Spleen (tissue), 11 donors: ENCODE measurements around the gene PHTF1. TPM values are rescaled to one million over a fixed set of nuclear protein-coding genes. Genes with fewer than 3 reads are reported as not detected.

Experiments used
- DNase-seq: peaks from one replicate; pipeline ENCODE4 v3.0.0-alpha.2; 2020
- H3K27ac ChIP-seq, 8 donors: fragments of 200-600 bp; sonication (generic) in 7 of 8; 1 replicate in 4 of 8; 2 replicates in 4 of 8; pipeline versions ENCODE4 v1.5.0 to v1.8.0; 2016 to 2021; ENCODE audit warnings: inconsistent platforms in 4 of 8, mild to moderate bottlenecking in 4 of 8, moderate library complexity in 1 of 8
- H3K27me3 ChIP-seq, 7 donors: fragments of 200-600 bp; sonication (generic) in 6 of 7; replicated peaks in 1 of 7; 1 replicate in 4 of 7; 2 replicates in 3 of 7; pipeline versions ENCODE4 v1.5.0 to v1.8.0; 2016 to 2021; ENCODE audit warnings: inconsistent platforms in 3 of 7, mild to moderate bottlenecking in 1 of 7
- H3K36me3 ChIP-seq, 6 donors: fragments of 200-600 bp; sonication (generic) in 5 of 6; 1 replicate in 4 of 6; 2 replicates in 2 of 6; pipeline versions ENCODE4 v1.5.0 to v1.8.0; 2016 to 2021; ENCODE audit warnings: inconsistent platforms in 2 of 6
- H3K4me1 ChIP-seq, 6 donors: fragments of 200-600 bp; sonication (generic) in 5 of 6; 1 replicate in 3 of 6; 2 replicates in 3 of 6; pipeline versions ENCODE4 v1.5.0 to v1.8.0; 2016 to 2021; ENCODE audit warnings: inconsistent platforms in 3 of 6
- H3K4me3 ChIP-seq, 8 donors: fragments of 200-600 bp; sonication (generic) in 7 of 8; 1 replicate in 4 of 8; 2 replicates in 4 of 8; pipeline versions ENCODE4 v1.5.0 to v1.8.0; 2016 to 2021; ENCODE audit warnings: inconsistent platforms in 4 of 8, mild to moderate bottlenecking in 4 of 8, moderate library complexity in 2 of 8
- H3K9me3 ChIP-seq, 8 donors: fragments of 200-600 bp; sonication (generic) in 7 of 8; 1 replicate in 4 of 8; 2 replicates in 4 of 8; pipeline versions ENCODE4 v1.5.0 to v1.8.0; 2016 to 2021; ENCODE audit warnings: inconsistent platforms in 4 of 8
- CTCF ChIP-seq, 11 experiments: fragments of 200-600 bp in 7 of 11; fragments of 450-650 bp in 4 of 11; sonication (generic) in 4 of 11; IDR thresholded peaks in 8 of 11; conservative IDR thresholded peaks in 3 of 11; 1 replicate in 7 of 11; 2 replicates in 4 of 11; pipeline versions ENCODE4 v1.4.0 to v1.8.0; 2016 to 2021; ENCODE audit warnings: antibody characterized with exemption in 11 of 11, inconsistent platforms in 4 of 11, mild to moderate bottlenecking in 1 of 11
- POLR2A ChIP-seq, 3 donors: fragments of 450-650 bp; IDR thresholded peaks; one replicate each; pipeline ENCODE4 v1.5.1; 2017; ENCODE audit warnings: antibody characterized with exemption in 3 of 3, mild to moderate bottlenecking in 1 of 3
- POLR2AphosphoS5 ChIP-seq, 3 donors: sonication (generic); formaldehyde crosslinking; IDR thresholded peaks; one replicate each; pipeline ENCODE4 v1.5.1; 2017; ENCODE audit warnings: antibody characterized with exemption in 3 of 3
- WGBS, 5 donors: extraction: QIAGEN DNeasy Blood & Tissue Kit in 3 of 5; methylation state at CpG; one replicate each; pipeline versions ENCODE4 v1.1.5 to v1.1.7; 2013 to 2018; 5-methylcytosine and 5-hydroxymethylcytosine counted together
- intact Hi-C: fragments of 100-400 bp; cut with DNase I; formaldehyde crosslinking; loops from one replicate; pipeline ENCODE4 v1.15.0; 2023; ENCODE audit warnings: low total_unique reads
- polyA plus RNA-seq, 3 donors: library from polyadenylated mRNA; stranded (reverse); fragments of 200-250 nt; gene quantifications; one replicate each; pipeline ENCODE4 v1.2.1, GENCODE V29; 2013
- total RNA-seq, 7 donors: library from RNA; depleted of rRNA in 3 of 7; stranded (reverse); fragments of >200 nt in 3 of 7; fragmentation: NEBNext Ultra II Directional in 4 of 7; extraction: Animal tissue kit (Norgen Biotek cat#: 25700) in 4 of 7; gene quantifications; one replicate each; pipeline versions ENCODE4 v1.1.0 to v1.2.1, GENCODE V29; 2016 to 2021
- donor health status: healthy with polysubstance abuse.
- donor health status: DM: no; HTN: no; CAD: no; lungs with moderate emphysema.
- donor health status: DM: no; HTN: no; CAD: no.
- donor health status: Bipolar disorder and iron deficiency.
- donor health status: healthy.
- donor health status: DM: no; HTN: no; CAD: no.
- donor health status: DM: yes; HTN: yes; CAD: no.

PHTF1 gene
- total and polyA plus RNA-seq, 10 donors = 5.6 to 47.6 (median 20.3) TPM

- Histone ChIP-seq H3K4me1 (no peaks in the 10 kb centered on the region), H3K9me3 (no peaks in the 10 kb centered on the region), H3K36me3 (peaks cover 0 to 7% (median 0%) of the 10 kb centered on the region in 6 donors), H3K27me3 (no peaks in the 10 kb centered on the region), H3K27ac (no peak overlapping the region), H3K4me3 (no peak overlapping the region)
- TF ChIP-seq POLR2A (IDR thresholded peaks at IDR 0.05) (no peak), POLR2AphosphoS5 (IDR thresholded peaks at IDR 0.05) (no peak), CTCF (IDR thresholded peaks at IDR 0.05 in 8 of 11, conservative IDR thresholded peaks at IDR 0.05 in 3 of 11) (no peak)
- intact Hi-C loops = no loop called here
- 91 to 96% (median 95%) methylated on average over 5 of the region's 5 CpGs for WGBS, 5 donors
- DNase-seq = no peak
Observed at GRCh38 chr1:113653741-113654140, 105.5 kb downstream of the PHTF1 start.

GRCh38 chr1:113652771-113653170, 106.5 kb downstream of the PHTF1 start:
- Histone ChIP-seq H3K4me1 (no peaks in the 10 kb centered on the region), H3K36me3 (peaks cover 0 to 7% (median 0%) of the 10 kb centered on the region in 6 donors), H3K27me3 (no peaks in the 10 kb centered on the region), H3K9me3 (no peaks in the 10 kb centered on the region), H3K4me3 (no peak overlapping the region), H3K27ac (no peak overlapping the region)
- intact Hi-C loops = no loop called here
- no peak for DNase-seq
- TF ChIP-seq POLR2A (IDR thresholded peaks at IDR 0.05) (no peak), POLR2AphosphoS5 (IDR thresholded peaks at IDR 0.05) (no peak)

GRCh38 chr1:113648478-113648877, 110.8 kb downstream of the PHTF1 start:
- Histone ChIP-seq H3K27me3 (no peaks in the 10 kb centered on the region), H3K4me1 (no peaks in the 10 kb centered on the region), H3K9me3 (no peaks in the 10 kb centered on the region), H3K27ac (no peak overlapping the region), H3K36me3 (peaks cover 0 to 9% (median 0%) of the 10 kb centered on the region in 6 donors), H3K4me3 (no peak overlapping the region)
- DNase-seq = no peak
- intact Hi-C loops = no loop called here
- no peak for TF ChIP-seq POLR2A (IDR thresholded peaks at IDR 0.05)
- no peak for TF ChIP-seq POLR2AphosphoS5 (IDR thresholded peaks at IDR 0.05)
- no peak for TF ChIP-seq CTCF (IDR thresholded peaks at IDR 0.05 in 8 of 11, conservative IDR thresholded peaks at IDR 0.05 in 3 of 11)

GRCh38 chr1:113647164-113647563, 112.1 kb downstream of the PHTF1 start:
- peaks cover 0 to 9% (median under 1%) of the 10 kb centered on the region in 6 donors for H3K36me3 ChIP-seq
- intact Hi-C loops = no loop called here

More at GRCh38 chr1:113647164-113647563, 112.1 kb downstream of the PHTF1 start:
- no peak for TF ChIP-seq POLR2A (IDR thresholded peaks at IDR 0.05)
- TF ChIP-seq POLR2AphosphoS5 (IDR thresholded peaks at IDR 0.05) = no peak
- TF ChIP-seq CTCF (IDR thresholded peaks at IDR 0.05 in 8 of 11, conservative IDR thresholded peaks at IDR 0.05 in 3 of 11) = no peak
- H3K9me3 ChIP-seq = no peaks in the 10 kb centered on the region
- no peak overlapping the region for H3K4me3 ChIP-seq
- no peaks in the 10 kb centered on the region for H3K27me3 ChIP-seq
- no peak overlapping the region for H3K27ac ChIP-seq
- no peaks in the 10 kb centered on the region for H3K4me1 ChIP-seq
- WGBS, 5 donors = 94 to 100% (median 97%) methylated on average over 1 of the region's 1 CpG
- DNase-seq = no peak

Other genes with a start within 250 kb of the PHTF1 start
- gene RSBN1, start 53.0 kb upstream of the PHTF1 start, total RNA-seq = 10 to 100 TPM; 24.2 to 34.0 (median 29.1) TPM
- gene RSBN1, start 53.0 kb upstream of the PHTF1 start, polyA plus RNA-seq = 1 to 10 TPM; 5.4 to 7.0 (median 6.0) TPM
- 10 to 100 TPM; 22.2 to 42.9 (median 29.3) TPM for gene PTPN22, start 112.2 kb upstream of the PHTF1 start, total RNA-seq
- 10 to 100 TPM; 10.4 to 25.3 (median 14.3) TPM for gene PTPN22, start 112.2 kb upstream of the PHTF1 start, polyA plus RNA-seq
- 1 to 10 TPM; 1.5 to 7.1 (median 2.2) TPM for gene BCL2L15, start 128.1 kb upstream of the PHTF1 start, total RNA-seq
- gene BCL2L15, start 128.1 kb upstream of the PHTF1 start, polyA plus RNA-seq = under 1 TPM; 0.64 to 0.83 (median 0.67) TPM
- gene AP4B1, start 145.3 kb upstream of the PHTF1 start, total RNA-seq = 10 to 100 TPM; 23.9 to 58.0 (median 33.1) TPM
- gene AP4B1, start 145.3 kb upstream of the PHTF1 start, polyA plus RNA-seq = 10 to 100 TPM; 24.9 to 52.3 (median 27.5) TPM
- 10 to 100 TPM in 1 of 7 donors, 1 to 10 TPM in 6; 6.7 to 10.5 (median 8.0) TPM for gene DCLRE1B, start 145.8 kb upstream of the PHTF1 start, total RNA-seq
- gene DCLRE1B, start 145.8 kb upstream of the PHTF1 start, polyA plus RNA-seq = 1 to 10 TPM; 1.9 to 3.5 (median 2.4) TPM
- gene HIPK1, start 169.8 kb upstream of the PHTF1 start, total RNA-seq = 10 to 100 TPM; 62.5 to 92.3 (median 76.5) TPM
- gene HIPK1, start 169.8 kb upstream of the PHTF1 start, polyA plus RNA-seq = 10 to 100 TPM in 1 of 3 donors, 1 to 10 TPM in 2; 7.1 to 10.4 (median 7.2) TPM
- gene OLFML3, start 220.0 kb upstream of the PHTF1 start, total RNA-seq = 10 to 100 TPM in 1 of 7 donors, 1 to 10 TPM in 6; 1.2 to 10.9 (median 6.6) TPM
- 1 to 10 TPM; 2.6 to 6.1 (median 3.8) TPM for gene OLFML3, start 220.0 kb upstream of the PHTF1 start, polyA plus RNA-seq